ENCODE results near the gene HIP1. TPM values are rescaled to one million over a fixed set of nuclear protein-coding genes. Genes with fewer than 3 reads are reported as not detected.

Gene HIP1
- total and polyA plus RNA-seq, 8 donors: 3.6 to 14.8 (median 5.2) TPM

Other genes starting within 250 kb of the HIP1 start
- gene SPDYE5, start 246.6 kb downstream of the HIP1 start, total RNA-seq: not detected
- gene SPDYE5, start 246.6 kb downstream of the HIP1 start, polyA plus RNA-seq: under 1 TPM in 1 of 2 donors, not detected in 1; 0.09 TPM
- not detected for gene CCL26, start 33.3 kb upstream of the HIP1 start, total RNA-seq
- gene CCL26, start 33.3 kb upstream of the HIP1 start, polyA plus RNA-seq: under 1 TPM; 0.47 to 0.53 TPM
- under 1 TPM in 1 of 6 donors, not detected in 5; 0.37 TPM for gene CCL24, start 74.9 kb upstream of the HIP1 start, total RNA-seq
- gene CCL24, start 74.9 kb upstream of the HIP1 start, polyA plus RNA-seq: not detected
- gene RHBDD2, start 140.1 kb upstream of the HIP1 start, total RNA-seq: 10 to 100 TPM; 21.6 to 32.0 (median 25.1) TPM
- 100 to 1,000 TPM in 1 of 2 donors, 10 to 100 TPM in 1; 64.5 to 106 TPM for gene RHBDD2, start 140.1 kb upstream of the HIP1 start, polyA plus RNA-seq
- gene POR, start 176.2 kb upstream of the HIP1 start, total RNA-seq: 10 to 100 TPM; 29.7 to 71.6 (median 41.7) TPM
- gene POR, start 176.2 kb upstream of the HIP1 start, polyA plus RNA-seq: 10 to 100 TPM; 84.2 to 99.0 TPM

Data from pancreas (tissue), 8 donors.